Left ventricle myocardium superior (tissue), 1 donor: ENCODE measurements around the gene PLCB4. TPM values are rescaled to one million over a fixed set of nuclear protein-coding genes. Genes with fewer than 3 reads are reported as not detected.

Source experiments
- ATAC-seq: fragments of 200-7000 bp; cut with Tn5 transposase; one replicate; pipeline ENCODE4 v1.9.1; 2020; ENCODE audit warnings: mild to moderate bottlenecking, moderate library complexity
- DNase-seq: peaks from one replicate; pipeline ENCODE4 v3.0.0-alpha.2; 2020
- intact Hi-C: fragments of 100-400 bp; cut with micrococcal nuclease; formaldehyde crosslinking; loops from one replicate; pipeline ENCODE4 v1.11.0; 2022
- total RNA-seq: library from RNA; stranded (reverse); fragmentation: NEBNext Ultra II Directional; extraction: Animal tissue kit (Norgen Biotek cat#: 25700); gene quantifications from one replicate; pipeline ENCODE4 v1.2.1, GENCODE V29; 2021
- donor health status: DM: no; HTN: yes; CAD: no; lungs with severe emphysema.

Gene PLCB4
- total RNA-seq, 1 donor from 2014 or later = 29.1 TPM

DNA sequence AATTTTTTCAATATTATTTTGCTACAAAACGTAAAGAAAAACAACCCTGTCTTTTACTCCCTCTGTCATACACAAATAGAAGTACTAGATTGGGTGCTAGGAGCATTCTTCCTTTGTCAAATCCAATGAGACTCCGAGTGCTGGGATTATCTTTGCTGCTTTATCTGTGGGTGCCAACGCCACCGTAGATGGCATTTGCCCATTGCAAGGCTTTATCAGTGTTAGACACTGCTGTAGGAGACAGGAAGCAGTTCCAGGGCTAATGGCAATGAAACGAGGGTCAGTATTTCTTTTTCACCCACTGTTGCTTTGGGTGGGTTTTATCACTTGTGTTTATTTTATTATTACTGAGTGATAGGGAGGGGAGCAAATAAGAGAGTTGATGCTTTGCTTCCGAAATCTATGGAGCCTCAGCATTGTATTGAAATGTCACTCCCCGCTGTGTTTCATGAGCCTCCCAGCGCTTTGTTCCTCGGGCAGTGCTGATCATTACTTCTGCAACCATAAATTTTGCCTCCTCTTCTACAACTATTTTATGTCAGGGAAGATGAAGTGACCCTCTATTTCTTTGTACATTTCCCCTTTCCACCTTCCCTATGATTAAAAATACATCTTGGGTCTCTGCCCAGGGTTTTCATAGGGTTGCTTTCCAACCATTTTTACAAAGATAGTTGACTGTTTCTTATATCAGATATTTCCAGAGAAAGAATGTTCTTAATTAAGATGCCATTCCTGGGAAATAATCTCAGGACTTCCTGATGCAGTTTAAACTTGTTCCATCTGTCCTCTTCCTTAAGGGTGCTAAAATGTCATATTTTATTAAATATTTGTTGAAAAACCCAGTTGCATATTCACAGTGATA, 358.8 kb downstream of the PLCB4 start:
- intact Hi-C loops = no loop called here
- no peak for DNase-seq
- ATAC-seq = no peak

DNA sequence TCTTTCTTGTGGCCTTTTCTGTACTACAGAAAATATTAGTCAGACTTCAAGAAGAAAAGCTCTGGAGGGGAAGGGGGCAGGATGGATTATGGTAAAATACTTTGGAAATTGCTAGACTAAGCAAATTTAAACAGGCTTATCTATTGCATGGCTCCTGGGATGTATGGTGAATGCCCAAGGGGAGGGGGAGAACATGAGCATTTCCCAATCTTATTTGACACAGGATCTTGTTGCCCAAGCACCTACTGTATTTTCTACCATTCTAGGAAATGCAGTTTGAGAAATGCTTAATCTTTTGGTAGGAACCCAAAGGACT, 359.4 kb downstream of the PLCB4 start:
- ATAC-seq (no peak), DNase-seq (no peak)
- intact Hi-C loops = no loop called here

DNA sequence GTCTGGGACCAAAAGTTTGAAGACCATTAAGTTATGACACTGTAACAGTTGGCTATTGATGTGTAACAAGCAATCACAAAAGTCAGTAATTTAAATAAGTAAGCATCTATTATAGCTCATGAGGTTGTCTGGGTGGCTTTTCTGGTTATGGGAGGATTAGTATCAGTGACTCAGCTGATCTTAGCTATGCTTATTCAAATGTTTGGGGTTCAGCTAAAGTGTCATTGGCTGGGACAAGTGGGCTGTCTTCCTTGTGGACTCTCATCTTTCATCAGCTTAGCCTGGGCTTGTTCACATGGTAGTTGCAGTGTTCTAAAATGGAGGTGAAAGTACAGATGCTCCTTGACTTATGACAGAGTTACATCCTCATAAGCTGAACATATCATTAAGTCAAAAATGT, 370.9 kb downstream of the PLCB4 start:
- ATAC-seq (no peak), DNase-seq (no peak)
- intact Hi-C loops = no loop called here

DNA sequence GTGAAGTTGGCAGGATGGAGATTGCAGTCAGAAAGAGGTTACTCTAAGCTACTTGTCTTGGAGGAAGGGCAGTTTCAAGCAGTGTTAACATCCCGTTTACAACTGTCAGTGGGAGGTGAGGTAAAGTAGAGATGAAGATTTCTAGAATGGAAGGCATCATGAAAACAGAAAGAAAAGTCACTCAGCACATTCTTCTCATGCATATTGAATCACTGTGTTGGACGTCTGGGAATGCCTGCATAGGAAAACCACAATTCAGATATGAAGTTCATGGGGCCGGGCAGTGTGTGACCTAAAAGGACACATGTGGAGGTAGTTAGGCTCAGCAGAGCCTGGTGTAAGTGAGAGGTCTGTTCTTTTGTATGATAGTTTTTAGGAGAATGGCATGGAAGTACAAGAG, 372.0 kb downstream of the PLCB4 start:
- ATAC-seq = no peak
- DNase-seq = no peak
- intact Hi-C loops = no loop called here

DNA sequence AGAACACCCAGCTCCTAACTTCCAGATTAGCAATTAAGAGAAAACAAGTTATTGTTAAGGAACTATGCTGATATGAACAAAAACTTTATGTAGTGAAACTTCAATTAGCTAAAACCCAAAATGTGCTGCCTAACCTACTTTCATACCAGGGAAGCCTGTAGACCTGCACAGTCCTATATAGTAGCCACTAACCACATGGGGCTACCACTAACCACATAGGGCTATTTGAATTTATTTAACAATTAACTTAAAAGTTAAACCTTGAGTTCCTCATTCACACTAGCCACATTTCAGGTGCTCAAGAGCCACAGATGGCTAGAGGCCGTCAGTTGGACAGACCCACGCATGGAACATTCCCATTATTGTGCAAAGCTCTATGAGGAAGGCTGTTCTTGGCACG, 373.1 kb downstream of the PLCB4 start:
- intact Hi-C loops = no loop called here
- no peak for ATAC-seq
- no peak for DNase-seq

DNA sequence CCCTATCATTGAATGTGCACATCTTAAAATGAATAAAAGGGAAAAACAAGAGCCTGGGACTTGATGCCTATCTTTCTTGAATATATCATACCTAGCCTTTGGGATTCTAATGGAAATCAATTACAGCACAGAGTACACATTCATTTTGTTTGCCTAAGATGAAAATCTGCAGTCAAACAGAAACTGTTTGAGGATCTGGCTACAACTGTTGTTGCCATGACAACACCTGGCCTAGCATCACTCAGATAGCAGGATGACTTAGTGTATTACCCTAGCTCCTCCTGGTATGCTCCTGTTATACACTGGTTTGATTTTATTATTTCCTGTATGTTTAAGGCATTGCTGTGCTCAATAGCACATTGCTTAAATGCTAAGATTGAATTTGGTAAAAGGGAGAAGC, 374.0 kb downstream of the PLCB4 start:
- intact Hi-C loops = no loop called here
- ATAC-seq = no peak
- DNase-seq = no peak

DNA sequence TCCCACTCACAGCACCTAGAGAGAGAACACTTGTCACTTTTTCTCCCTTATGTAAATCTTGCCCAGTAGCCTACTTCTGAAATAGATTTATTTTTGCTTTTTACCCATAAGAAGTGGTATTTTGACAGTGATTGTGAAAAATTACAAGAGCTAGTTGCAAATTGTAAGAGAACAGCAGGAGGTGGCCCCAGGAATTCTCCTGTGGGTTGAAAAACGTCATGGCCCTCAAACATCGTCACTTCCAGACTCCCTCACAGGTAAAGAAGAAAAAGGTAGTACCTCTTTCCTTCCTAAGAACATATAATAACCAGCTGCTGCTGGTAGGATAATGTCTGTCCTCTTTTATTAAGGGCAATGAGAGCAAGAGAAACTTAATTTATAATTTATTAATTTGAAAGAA, 376.0 kb downstream of the PLCB4 start:
- DNase-seq = no peak
- no peak for ATAC-seq
- intact Hi-C loops = no loop called here

DNA sequence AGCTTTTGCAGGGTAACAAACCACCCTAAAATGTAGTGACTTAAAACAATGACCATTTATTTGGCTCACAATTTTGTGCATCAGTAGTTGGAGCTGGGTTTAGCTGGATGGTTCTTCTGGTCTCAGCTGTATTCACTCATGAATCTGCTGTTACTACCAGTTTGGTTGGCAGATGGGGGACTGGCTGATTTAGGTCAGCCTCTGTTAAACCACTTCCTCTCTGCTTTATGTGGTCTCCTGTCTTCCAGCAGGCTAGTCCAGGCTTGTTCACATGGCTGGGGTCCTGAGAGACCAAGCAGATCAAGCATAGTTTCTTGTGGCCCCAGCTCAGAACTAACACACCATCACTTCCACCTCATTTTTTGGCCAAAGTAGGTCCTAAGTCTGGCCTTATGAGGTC, 378.3 kb downstream of the PLCB4 start:
- ATAC-seq = no peak
- intact Hi-C loops = no loop called here
- DNase-seq = no peak

DNA sequence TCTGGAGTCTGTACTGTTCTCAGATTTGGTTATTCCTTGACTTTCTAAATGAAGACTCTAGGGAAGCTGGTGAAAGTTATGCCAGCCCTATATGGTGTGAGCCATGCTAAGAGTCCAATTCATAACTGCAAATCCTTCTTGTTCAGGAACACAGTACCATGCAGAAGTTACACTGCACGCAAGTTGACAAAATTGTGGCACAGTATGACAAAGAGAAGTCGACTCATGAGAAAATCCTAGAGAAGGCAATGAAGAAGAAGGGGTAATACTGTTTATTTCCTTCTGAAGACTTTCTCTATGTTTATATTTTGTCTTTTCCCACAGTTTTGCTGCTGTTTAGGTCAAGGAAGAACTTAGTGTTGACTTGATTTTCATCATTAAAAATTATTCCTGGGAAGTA, 384.3 kb downstream of the PLCB4 start:
- intact Hi-C loops = no loop called here
- ATAC-seq (no peak), DNase-seq (no peak)

DNA sequence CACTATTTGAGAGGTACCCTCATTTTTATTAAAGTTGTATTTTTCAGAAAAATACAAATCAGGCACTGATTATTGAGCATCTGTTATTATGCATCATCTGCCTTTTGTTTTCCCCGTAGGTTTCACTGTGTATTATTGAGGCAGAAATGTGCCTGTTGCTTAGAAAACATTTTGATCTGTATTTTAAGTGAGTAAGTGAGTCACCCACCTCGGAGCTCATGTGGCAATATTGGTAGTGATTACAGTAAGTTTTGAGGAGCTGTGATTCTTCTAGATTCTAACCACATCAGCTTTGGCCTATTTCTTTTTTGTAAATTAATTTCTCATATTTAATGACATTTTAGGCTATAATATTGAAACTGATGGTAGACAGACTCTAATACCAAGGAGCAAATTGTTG, 385.9 kb downstream of the PLCB4 start:
- ATAC-seq = no peak
- intact Hi-C loops = no loop called here
- DNase-seq = no peak

DNA sequence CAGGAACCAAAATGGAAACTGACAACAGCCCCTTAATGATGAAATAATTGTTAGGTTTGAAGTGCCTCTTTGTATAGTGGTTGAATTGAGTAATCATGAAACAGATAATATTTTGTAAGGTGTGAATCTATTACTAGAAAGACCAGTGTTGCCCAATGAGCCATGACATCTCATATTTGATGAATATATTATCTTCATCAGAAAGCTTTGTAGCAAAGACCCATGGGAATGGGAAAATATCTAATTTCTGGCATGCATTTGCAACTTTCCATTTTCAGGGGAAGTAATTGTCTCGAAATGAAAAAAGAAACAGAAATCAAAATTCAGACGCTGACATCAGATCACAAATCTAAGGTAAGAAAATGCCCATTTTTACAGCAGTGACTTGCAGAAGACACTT, 388.2 kb downstream of the PLCB4 start:
- ATAC-seq (no peak), DNase-seq (no peak)
- intact Hi-C loops = no loop called here

DNA sequence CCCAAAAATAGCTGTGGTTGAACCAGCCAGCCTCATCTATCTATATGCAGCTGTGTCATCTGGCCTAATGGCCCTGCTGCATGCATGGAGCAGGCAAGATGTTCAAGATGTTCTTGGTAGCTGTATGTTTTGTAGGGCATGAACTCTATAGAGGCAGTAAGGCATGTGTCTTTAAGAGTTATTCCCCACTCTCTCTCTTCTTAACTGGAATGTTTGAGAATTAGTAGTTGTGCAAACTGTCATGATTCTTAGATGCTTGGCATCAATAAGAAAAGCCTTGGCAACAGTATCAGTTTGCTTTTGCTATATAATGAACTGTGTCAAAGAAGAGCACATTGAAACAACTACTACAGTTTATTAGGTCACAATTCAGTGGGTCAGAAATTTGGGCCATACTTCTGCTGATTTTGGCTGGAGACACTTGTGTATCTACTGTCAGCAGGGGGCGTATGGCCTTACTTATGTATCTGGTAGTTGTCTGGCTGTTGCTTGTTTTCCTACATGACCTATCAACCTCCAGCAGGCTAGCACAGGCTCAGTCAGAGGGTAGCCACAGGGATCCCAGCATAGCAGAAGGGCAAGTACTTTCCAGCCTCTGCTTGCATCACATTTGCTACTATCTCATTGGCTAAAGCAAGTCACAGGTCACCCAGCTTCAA, 389.4 kb downstream of the PLCB4 start:
- DNase-seq (no peak), ATAC-seq (no peak)
- intact Hi-C loops = no loop called here

DNA sequence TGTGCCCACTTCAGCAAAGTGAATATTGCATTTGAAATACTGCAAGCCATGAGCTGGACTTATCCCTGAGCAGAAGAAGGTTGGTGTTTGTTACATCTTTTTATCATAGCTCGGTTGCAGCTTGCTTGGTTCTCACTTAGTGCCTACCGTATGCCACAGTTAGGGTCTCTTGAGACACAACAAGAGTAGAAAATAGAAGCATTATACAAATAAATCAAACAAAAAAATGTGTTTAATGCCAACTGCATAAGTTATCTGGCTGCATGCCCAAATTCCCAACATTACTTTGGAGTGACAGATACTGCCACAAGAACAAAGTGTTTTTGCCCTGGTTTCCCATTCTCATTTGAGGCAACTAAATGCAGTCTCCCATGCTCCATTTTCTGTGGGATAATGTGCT, 391.6 kb downstream of the PLCB4 start:
- intact Hi-C loops = no loop called here
- DNase-seq = no peak
- ATAC-seq = no peak

DNA sequence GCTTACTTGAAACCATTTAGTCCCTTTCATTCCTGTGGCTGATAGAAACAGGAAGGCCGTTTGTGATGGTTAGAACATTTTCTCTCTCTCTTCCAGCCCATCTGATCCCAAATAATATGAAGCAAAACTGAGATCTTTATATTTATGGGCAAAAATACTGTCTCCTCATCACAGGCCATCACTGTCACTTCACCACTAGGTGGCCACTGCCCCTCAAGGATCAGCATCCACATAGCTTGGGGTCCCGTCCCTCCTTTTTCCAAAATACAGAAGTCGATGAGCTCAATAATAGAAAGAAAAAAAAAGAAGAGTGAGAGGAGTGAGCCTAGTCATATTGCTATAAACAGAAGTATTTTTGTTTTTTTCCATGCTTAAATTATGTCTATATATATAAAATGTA, 399.1 kb downstream of the PLCB4 start:
- no peak for ATAC-seq
- intact Hi-C loops = no loop called here
- DNase-seq = no peak

DNA sequence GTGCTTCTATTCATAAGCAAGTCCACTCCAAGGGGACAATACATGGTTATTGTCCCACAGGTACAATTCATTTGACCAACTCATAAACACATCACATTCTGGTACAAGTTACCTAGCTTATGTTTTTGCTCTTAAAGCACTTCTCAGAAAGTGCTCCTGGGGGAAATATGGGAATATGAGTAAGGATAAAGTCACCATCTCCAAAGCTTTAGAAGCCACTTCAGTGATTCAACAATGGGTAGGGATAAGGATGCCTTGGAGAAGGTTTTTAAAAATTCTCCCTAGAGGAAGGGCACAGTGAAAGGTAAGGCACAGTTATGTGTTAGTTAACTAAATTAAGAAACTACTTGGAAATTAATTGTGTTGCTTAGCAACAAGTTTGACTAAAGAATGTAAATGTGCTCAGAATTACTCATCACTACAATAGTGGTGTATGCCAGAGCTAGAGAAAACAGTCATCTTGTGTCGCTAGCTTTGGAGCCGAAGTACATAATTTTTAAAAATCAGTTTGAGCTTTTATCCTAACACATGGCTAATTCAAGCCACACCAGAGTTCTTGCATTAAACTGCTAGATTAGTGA, 406.0 kb downstream of the PLCB4 start:
- DNase-seq (no peak), ATAC-seq (no peak)
- intact Hi-C loops = no loop called here

DNA sequence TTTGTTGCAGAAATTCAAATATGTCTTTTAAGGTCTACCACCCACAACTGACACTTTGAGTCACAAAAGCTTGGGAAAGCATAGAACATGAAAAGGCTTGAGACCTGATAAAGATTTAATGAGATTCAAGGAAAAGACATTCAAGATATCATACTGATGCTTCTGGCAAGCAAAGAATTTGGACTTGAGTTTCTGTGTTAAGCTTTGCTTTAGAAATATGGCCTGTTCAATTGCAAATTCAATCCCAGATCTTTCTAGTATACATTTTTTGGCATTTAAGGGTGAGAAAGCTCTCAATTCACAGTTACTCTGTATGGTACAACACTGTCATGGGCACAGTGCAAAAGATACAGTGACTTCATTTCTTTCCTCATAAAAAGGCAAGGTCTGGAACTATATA, 406.6 kb downstream of the PLCB4 start:
- ATAC-seq (no peak), DNase-seq (no peak)
- intact Hi-C loops = no loop called here

DNA sequence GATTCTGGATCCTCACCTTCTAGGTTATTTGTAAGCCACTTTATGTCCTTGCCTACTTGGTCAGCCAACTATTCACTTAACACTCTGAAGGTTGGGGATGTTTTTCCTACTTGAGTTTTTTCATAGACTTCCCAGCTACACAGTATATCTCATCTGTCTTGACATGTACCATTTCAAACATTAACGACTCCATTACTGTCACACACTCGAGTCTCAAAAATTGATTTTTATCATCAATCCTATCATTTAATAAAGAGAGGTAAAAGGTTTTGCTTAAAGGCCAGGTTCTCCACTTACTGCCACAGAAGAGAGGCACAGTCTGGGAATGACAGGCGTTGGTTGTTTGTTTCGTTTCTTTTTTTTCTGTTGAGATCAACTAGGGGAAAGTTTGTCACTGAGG, 407.3 kb downstream of the PLCB4 start:
- DNase-seq (no peak), ATAC-seq (no peak)
- intact Hi-C loops = no loop called here

DNA sequence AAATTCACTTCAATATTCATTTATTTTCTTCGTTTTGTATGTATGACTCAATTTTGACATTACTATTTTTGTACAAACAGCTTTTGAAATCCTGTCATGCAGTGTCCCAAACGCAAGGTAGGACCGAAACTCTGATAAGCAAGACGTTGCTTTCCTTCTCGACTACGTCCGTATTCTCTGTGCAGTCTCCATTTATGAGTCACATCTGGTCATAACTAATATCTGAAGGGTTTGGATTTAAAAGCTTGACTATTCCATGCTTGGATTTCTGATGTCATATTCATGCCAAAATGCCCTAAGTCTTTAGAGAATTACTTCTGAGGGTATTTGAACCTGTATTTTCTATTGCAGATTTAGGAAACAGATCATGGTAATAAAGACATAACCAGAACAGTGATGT, 407.8 kb downstream of the PLCB4 start:
- intact Hi-C loops = no loop called here
- ATAC-seq = no peak
- DNase-seq = no peak

DNA sequence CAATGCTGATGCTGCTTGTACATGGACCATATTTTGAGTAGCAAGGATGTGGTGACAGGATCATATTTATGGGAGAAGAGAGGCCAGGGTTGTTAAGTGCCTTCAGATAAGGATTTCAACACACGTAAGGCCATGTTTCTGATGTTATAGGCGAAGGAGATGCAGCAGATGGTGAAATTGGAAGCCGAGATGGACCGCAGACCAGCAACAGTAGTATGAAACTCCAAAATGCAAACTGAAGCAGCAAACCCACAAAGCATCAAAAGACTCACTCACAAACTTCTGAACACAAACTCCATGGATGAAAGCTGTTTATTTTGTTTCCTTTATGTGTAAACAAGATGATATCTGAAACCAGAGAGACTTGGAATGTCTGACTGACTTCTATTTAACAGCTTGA, 409.9 kb downstream of the PLCB4 start:
- no peak for ATAC-seq
- intact Hi-C loops = no loop called here
- DNase-seq = no peak

DNA sequence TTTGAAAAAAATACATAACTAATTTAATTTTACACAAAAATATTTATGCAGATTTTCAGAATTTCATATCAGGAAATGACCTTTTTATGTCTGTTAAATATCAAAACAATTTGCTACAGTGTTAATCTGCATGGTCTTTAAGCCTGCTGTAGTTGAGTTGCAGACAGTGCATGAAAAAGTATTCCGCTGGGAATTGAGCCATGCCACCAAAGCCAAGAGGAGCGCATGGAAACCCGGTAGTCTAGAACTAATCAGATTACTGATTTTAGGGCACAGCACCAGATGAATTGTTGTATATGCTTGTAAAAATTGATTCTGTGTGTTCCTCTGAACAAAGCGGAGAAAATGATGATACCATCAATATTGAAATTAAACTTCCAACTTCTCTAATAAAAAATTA, 411.2 kb downstream of the PLCB4 start:
- ATAC-seq (no peak), DNase-seq (no peak)
- intact Hi-C loops = no loop called here

DNA sequence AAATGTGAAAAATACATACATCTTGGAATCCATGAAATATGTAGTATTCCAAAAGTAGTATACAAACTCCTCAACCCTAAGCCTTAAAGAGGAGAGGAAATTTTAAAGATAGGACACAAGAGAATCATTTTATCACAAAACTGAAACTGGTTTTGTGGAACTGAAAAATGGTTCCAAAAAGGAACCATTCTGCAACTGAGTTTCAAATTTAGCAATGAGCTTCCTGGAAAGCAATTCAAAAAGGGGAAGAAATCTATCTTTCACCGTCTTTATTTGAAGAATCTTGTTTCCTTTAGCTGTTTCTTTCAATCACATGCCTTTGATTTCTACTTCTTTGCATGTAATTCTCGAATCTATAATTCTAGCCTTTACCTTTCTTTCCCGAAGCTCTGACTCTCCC, 413.3 kb downstream of the PLCB4 start:
- intact Hi-C loops = no loop called here
- DNase-seq (no peak), ATAC-seq (no peak)
